ENCODE data around the gene NBEA. TPM values are rescaled to one million over a fixed set of nuclear protein-coding genes. Genes with fewer than 3 reads are reported as not detected.

NBEA gene
- total RNA-seq, 1 experiment from 2014 or later: 4.4 TPM

DNA sequence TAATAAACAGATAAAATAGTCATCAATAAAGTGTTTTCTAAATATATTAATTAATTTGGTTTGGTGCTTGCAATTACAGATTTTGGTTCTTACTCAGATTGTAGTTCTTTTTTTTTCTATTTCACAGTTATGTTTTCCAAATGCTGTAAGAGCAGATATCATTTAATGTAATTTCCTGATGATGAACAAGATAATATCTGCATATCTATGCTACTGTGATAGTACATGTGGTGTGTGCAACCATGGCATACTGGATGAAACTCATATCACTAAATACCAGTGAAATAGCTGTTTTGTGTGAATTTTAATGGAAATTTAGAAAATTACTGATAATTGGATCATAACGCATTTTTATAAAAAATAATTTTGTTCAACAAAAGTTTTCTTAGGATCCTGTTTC, 623.2 kb downstream of the NBEA start:
- Histone ChIP-seq H3K4me1 (ENCODE audit: insufficient read depth, low read length) (no peaks in the 10 kb centered on the region), H3F3A (ENCODE audit: low read length, unreplicated experiment) (no peaks in the 10 kb centered on the region), H2AFZ (ENCODE audit: low read length) (no peak overlapping the region), H3K9me3 (ENCODE audit: low read length) (no peaks in the 10 kb centered on the region), H3K4me3 (ENCODE audit: low read length) (no peak overlapping the region), H3K27ac (ENCODE audit: low read length) (no peak overlapping the region), H3K79me2 (ENCODE audit: low read length) (no peaks in the 10 kb centered on the region), H3K27me3 (ENCODE audit: low read length) (no peaks in the 10 kb centered on the region), H3K9ac (ENCODE audit: low read length) (no peak overlapping the region), H3K9me2 (replicated peaks; ENCODE audit: low read length) (no peaks in the 10 kb centered on the region), H4K20me1 (ENCODE audit: low read length) (no peaks in the 10 kb centered on the region), H3K36me3 (ENCODE audit: low read depth, low read length) (no peaks in the 10 kb centered on the region), H3K4me2 (ENCODE audit: low read length) (no peak overlapping the region)
- TF ChIP-seq EZH2phosphoT487 (IDR thresholded peaks at IDR 0.05; ENCODE audit: borderline replicate concordance, low read length): no peak
- TF ChIP-seq EZH2 (IDR thresholded peaks at IDR 0.05; ENCODE audit: low read length, unreplicated experiment): no peak
- TF ChIP-seq, protein P1, sequence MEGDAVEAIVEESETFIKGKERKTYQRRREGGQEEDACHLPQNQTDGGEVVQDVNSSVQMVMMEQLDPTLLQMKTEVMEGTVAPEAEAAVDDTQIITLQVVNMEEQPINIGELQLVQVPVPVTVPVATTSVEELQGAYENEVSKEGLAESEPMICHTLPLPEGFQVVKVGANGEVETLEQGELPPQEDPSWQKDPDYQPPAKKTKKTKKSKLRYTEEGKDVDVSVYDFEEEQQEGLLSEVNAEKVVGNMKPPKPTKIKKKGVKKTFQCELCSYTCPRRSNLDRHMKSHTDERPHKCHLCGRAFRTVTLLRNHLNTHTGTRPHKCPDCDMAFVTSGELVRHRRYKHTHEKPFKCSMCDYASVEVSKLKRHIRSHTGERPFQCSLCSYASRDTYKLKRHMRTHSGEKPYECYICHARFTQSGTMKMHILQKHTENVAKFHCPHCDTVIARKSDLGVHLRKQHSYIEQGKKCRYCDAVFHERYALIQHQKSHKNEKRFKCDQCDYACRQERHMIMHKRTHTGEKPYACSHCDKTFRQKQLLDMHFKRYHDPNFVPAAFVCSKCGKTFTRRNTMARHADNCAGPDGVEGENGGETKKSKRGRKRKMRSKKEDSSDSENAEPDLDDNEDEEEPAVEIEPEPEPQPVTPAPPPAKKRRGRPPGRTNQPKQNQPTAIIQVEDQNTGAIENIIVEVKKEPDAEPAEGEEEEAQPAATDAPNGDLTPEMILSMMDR (conservative IDR thresholded peaks at IDR 0.05; ENCODE audit: low read depth, low read length): no peak
- ATAC-seq (no peak), DNase-seq (no peak)
- BruUV-seq (replicated peaks): no TSS peak
- ChIA-PET CTCF (no interaction called here), POLR2A (ENCODE audit: unreplicated experiment) (no interaction called here)
- intact Hi-C loops (cut with micrococcal nuclease): no loop called here

DNA sequence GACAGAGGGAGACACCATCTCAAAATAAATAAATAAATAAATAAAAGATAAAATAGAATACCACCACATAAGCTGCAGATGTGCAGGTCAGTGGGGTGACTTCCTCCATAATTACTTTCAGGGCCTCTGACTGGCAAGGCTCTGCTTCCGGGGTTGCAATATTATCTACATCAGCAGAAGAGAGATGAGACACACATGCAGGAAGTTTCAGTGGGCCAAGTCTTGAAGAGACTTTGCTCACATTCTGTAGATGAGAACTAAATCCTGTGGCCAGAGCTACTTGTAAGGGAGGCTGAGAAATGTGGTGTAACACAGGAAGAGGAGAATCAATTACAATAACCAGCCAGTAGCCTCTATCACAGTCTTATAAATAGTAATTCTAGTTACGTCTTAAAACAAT, 624.3 kb downstream of the NBEA start:
- Histone ChIP-seq H4K20me1 (ENCODE audit: low read length) (no peaks in the 10 kb centered on the region), H3K79me2 (ENCODE audit: low read length) (no peaks in the 10 kb centered on the region), H3K9me2 (replicated peaks; ENCODE audit: low read length) (no peaks in the 10 kb centered on the region), H2AFZ (ENCODE audit: low read length) (no peak overlapping the region), H3K4me2 (ENCODE audit: low read length) (no peak overlapping the region), H3K9me3 (ENCODE audit: low read length) (no peaks in the 10 kb centered on the region), H3K27ac (ENCODE audit: low read length) (no peak overlapping the region), H3K4me1 (ENCODE audit: insufficient read depth, low read length) (no peaks in the 10 kb centered on the region), H3K27me3 (ENCODE audit: low read length) (no peaks in the 10 kb centered on the region), H3F3A (ENCODE audit: low read length, unreplicated experiment) (no peaks in the 10 kb centered on the region), H3K9ac (ENCODE audit: low read length) (no peak overlapping the region), H3K4me3 (ENCODE audit: low read length) (no peak overlapping the region), H3K36me3 (ENCODE audit: low read depth, low read length) (no peaks in the 10 kb centered on the region)
- POLR2A ChIA-PET (ENCODE audit: unreplicated experiment): no interaction called here
- intact Hi-C loops (cut with micrococcal nuclease): no loop called here
- no peak for TF ChIP-seq EZH2 (IDR thresholded peaks at IDR 0.05; ENCODE audit: low read length, unreplicated experiment)
- no peak for TF ChIP-seq EZH2phosphoT487 (IDR thresholded peaks at IDR 0.05; ENCODE audit: borderline replicate concordance, low read length)
- TF ChIP-seq, protein P1 (conservative IDR thresholded peaks at IDR 0.05; ENCODE audit: low read depth, low read length): no peak
- CTCF ChIA-PET: no interaction called here
- DNase-seq (no peak), ATAC-seq (no peak)
- BruUV-seq (replicated peaks): no TSS peak

DNA sequence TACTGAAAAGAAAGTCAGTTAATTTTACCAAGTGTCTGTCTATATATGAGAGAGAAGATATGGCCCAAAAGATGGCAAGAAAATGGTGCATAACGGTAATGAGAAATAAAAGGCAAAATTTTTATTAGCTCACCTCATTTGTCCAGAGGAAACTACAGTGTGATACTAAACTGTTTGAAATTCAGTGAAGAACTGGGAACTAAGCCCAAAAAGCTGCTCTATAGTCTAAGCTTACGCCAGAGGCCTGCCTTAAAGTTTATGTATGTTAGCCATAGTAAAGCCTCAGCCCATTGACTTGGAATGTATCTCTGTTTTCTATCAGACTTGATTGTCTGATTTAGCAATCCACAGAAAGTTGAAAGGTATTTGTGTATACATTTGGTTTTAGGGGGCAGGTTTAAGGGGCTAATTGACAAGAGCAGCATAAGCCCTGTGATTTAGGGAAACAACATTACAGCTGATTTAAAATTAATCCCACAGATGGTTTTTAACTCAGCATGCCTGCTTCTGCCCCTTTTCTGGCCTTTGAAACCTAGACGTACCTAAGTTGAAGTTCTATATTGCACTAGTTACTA, 625.4 kb downstream of the NBEA start:
- no peaks in the 10 kb centered on the region for H3K9me2 ChIP-seq (replicated peaks; ENCODE audit: low read length)
- H3K4me2 ChIP-seq (ENCODE audit: low read length): no peak overlapping the region
- H3F3A ChIP-seq (ENCODE audit: low read length, unreplicated experiment): no peaks in the 10 kb centered on the region
- ChIA-PET POLR2A (ENCODE audit: unreplicated experiment) (no interaction called here), CTCF (no interaction called here)
- no peak overlapping the region for H3K27ac ChIP-seq (ENCODE audit: low read length)
- no peak overlapping the region for H2AFZ ChIP-seq (ENCODE audit: low read length)
- H3K79me2 ChIP-seq (ENCODE audit: low read length): no peaks in the 10 kb centered on the region
- no peak for DNase-seq
- no peak for ATAC-seq
- no peak overlapping the region for H3K9ac ChIP-seq (ENCODE audit: low read length)
- no peaks in the 10 kb centered on the region for H3K9me3 ChIP-seq (ENCODE audit: low read length)
- intact Hi-C loops (cut with micrococcal nuclease): no loop called here
- H3K27me3 ChIP-seq (ENCODE audit: low read length): no peaks in the 10 kb centered on the region
- H3K4me1 ChIP-seq (ENCODE audit: insufficient read depth, low read length): no peaks in the 10 kb centered on the region
- H4K20me1 ChIP-seq (ENCODE audit: low read length): no peaks in the 10 kb centered on the region
- H3K4me3 ChIP-seq (ENCODE audit: low read length): no peak overlapping the region
- TF ChIP-seq EZH2phosphoT487 (IDR thresholded peaks at IDR 0.05; ENCODE audit: borderline replicate concordance, low read length): no peak
- TF ChIP-seq EZH2 (IDR thresholded peaks at IDR 0.05; ENCODE audit: low read length, unreplicated experiment): no peak
- TF ChIP-seq, protein P1 (conservative IDR thresholded peaks at IDR 0.05; ENCODE audit: low read depth, low read length): no peak
- no TSS peak for BruUV-seq (replicated peaks)
- H3K36me3 ChIP-seq (ENCODE audit: low read depth, low read length): no peaks in the 10 kb centered on the region
